ENCODE results near the gene NUP210. TPM values are rescaled to one million over a fixed set of nuclear protein-coding genes. Genes with fewer than 3 reads are reported as not detected.

Gene NUP210
- total RNA-seq, result 1 to 10 TPM; 1.7 to 3.6 (median 2.7) TPM

DNA sequence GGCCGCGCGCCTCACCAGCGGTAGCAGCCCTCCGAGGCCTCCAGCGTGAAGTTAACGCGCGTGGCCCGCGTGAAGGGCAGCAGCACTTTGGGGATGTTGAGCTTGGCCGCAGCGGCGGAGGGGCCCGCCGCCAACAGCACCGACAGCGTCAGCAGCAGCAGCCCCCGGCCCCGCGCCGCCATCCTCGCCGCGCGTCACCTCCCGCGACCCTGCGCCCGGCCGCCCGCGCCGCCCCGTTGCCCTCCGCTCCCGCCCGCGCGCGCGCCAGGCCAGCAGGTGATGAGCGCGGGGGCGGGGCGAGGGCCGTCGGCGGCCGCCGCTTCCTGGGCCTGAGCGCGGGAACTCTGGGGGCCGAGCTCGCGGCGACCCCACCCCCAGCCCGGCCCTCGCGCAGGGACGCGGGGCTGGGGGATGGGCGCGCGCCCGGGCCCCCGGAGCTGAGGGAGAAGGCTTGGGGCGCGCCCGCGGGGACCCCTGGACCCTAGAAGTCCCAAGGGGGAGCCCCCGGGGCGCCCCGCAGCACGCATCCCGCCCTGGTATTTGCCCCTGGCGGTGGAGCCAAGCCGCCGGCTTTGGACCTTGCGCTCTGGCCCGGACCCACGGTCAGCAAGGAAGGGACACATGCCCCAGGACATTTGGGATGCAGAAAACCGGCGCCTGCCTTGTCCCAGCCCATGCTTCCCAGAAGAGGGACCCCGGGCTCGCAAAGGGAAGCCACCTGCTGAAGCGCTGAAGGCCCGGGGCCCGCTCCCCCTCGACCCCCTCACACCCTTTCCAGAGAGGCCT lies at the start of gene NUP210:
NUP210 (minus strand) TSS at position 278 of the 786 bp plus-strand sequence; CDS start at position 182, 96 bp downstream.
- ATAC-seq, result peak; percentile 69 to 79
- peak within 1 kb of the TSS; percentile 58 to 73 (median 68) for H3K27ac ChIP-seq

DNA sequence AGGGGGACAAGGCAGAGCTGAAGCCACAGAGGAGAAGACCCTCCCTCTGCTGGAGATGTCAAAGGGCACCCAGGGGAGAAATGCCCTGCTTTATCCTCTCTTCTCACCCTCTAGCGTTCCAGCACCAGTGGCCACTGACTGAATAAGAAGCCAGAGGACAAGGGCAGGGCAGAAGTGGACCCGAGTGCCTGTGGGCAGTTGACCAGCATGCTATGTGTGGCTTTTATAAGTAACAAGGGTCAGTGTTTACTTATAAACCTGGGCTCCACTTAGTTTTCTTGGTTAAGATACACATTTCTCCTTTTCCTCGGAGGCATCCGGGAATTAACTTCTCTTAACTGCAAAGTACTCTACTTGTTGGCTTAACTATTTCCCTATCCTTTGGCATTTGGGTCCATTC lies 46.7 kb upstream of the NUP210 start:
- Histone ChIP-seq H3K36me3 (no peaks in the 10 kb centered on the region), H3K9me3 (no peaks in the 10 kb centered on the region), H3K4me3 (no peak overlapping the region), H3K27me3 (no peaks in the 10 kb centered on the region), H3K4me1 (peaks cover 18 to 19% of the 10 kb centered on the region in 2 donors), H3K27ac (no peak overlapping the region)
- in situ Hi-C loops (cut with MboI; ENCODE audit: low sequenced_read_pairs in 4 of 4), result loop anchor here in 1 of 4 donors (25.0 kb wide), 1 partner anchor 379 kb away; no protein-coding TSS in a partner anchor
- intact Hi-C loops (cut with DNase I; ENCODE audit: low total_unique reads), result no loop called here
- DNase-seq, result no peak
- TF ChIP-seq POLR2A (IDR thresholded peaks at IDR 0.05), result no peak
- TF ChIP-seq, protein P1, sequence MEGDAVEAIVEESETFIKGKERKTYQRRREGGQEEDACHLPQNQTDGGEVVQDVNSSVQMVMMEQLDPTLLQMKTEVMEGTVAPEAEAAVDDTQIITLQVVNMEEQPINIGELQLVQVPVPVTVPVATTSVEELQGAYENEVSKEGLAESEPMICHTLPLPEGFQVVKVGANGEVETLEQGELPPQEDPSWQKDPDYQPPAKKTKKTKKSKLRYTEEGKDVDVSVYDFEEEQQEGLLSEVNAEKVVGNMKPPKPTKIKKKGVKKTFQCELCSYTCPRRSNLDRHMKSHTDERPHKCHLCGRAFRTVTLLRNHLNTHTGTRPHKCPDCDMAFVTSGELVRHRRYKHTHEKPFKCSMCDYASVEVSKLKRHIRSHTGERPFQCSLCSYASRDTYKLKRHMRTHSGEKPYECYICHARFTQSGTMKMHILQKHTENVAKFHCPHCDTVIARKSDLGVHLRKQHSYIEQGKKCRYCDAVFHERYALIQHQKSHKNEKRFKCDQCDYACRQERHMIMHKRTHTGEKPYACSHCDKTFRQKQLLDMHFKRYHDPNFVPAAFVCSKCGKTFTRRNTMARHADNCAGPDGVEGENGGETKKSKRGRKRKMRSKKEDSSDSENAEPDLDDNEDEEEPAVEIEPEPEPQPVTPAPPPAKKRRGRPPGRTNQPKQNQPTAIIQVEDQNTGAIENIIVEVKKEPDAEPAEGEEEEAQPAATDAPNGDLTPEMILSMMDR (IDR thresholded peaks at IDR 0.05 in 4 of 5, conservative IDR thresholded peaks at IDR 0.05 in 1 of 5), result no peak
- no peak for ATAC-seq

More for the DNA sequence above, at the start of gene NUP210:
- H3K36me3 ChIP-seq, result no peaks in the 10 kb centered on the region
- H3K4me1 ChIP-seq, result peaks cover 0 to 15% of the 10 kb centered on the region in 2 donors
- peak within 1 kb of the TSS; percentile 52 to 58 (median 54) for H3K4me3 ChIP-seq
- peak; percentile 40 to 61 for TF ChIP-seq POLR2A (IDR thresholded peaks at IDR 0.05)
- TF ChIP-seq, protein P1 (IDR thresholded peaks at IDR 0.05 in 4 of 5, conservative IDR thresholded peaks at IDR 0.05 in 1 of 5), result no peak
- no peak for DNase-seq
- intact Hi-C loops (cut with DNase I; ENCODE audit: low total_unique reads) (no loop called here), in situ Hi-C loops (cut with MboI; ENCODE audit: low sequenced_read_pairs in 4 of 4) (no loop called here)
- no peaks in the 10 kb centered on the region for H3K27me3 ChIP-seq
- no peaks in the 10 kb centered on the region for H3K9me3 ChIP-seq

DNA sequence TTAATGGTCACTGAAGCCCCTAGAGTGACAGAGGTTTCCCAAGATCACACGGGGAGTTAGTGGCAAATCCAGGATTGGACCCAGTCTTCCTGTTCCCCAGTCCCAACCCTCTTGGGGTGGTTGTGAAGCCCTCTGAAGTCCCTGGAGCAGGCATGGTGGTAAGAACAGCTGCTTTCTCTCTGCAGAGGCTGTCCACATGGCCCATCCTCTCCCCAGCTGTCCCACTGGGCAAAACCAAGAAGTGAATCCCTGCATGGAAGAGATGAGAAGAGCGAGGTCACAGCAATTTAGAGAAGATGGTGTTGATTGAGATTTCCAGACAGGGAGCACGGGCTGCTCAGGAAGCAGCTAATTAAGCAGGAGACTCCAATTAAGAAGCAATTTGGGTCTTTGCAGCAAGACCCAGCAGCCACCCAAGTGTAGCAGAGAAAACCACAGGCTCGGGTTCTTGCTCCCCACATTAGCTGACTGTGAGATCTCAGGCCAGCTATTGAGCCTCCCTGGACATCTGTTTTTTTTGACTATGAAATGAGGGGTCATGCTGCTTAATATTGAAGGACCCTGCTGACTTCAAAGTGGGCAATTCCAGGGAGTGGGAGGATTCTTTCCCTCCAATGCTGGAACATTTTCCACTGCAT lies 45.2 kb upstream of the NUP210 start:
- Histone ChIP-seq H3K27ac (no peak overlapping the region), H3K36me3 (no peaks in the 10 kb centered on the region), H3K4me3 (no peak overlapping the region), H3K9me3 (no peaks in the 10 kb centered on the region), H3K27me3 (no peaks in the 10 kb centered on the region), H3K4me1 (peaks cover 25 to 28% of the 10 kb centered on the region in 2 donors)
- no peak for DNase-seq
- intact Hi-C loops (cut with DNase I; ENCODE audit: low total_unique reads), result no loop called here
- TF ChIP-seq POLR2A (IDR thresholded peaks at IDR 0.05), result no peak
- TF ChIP-seq, protein P1 (IDR thresholded peaks at IDR 0.05 in 4 of 5, conservative IDR thresholded peaks at IDR 0.05 in 1 of 5), result no peak
- in situ Hi-C loops (cut with MboI; ENCODE audit: low sequenced_read_pairs in 4 of 4), result loop anchor here in 1 of 4 donors (25.0 kb wide), 1 partner anchor 378 kb away; no protein-coding TSS in a partner anchor
- ATAC-seq, result no peak

DNA sequence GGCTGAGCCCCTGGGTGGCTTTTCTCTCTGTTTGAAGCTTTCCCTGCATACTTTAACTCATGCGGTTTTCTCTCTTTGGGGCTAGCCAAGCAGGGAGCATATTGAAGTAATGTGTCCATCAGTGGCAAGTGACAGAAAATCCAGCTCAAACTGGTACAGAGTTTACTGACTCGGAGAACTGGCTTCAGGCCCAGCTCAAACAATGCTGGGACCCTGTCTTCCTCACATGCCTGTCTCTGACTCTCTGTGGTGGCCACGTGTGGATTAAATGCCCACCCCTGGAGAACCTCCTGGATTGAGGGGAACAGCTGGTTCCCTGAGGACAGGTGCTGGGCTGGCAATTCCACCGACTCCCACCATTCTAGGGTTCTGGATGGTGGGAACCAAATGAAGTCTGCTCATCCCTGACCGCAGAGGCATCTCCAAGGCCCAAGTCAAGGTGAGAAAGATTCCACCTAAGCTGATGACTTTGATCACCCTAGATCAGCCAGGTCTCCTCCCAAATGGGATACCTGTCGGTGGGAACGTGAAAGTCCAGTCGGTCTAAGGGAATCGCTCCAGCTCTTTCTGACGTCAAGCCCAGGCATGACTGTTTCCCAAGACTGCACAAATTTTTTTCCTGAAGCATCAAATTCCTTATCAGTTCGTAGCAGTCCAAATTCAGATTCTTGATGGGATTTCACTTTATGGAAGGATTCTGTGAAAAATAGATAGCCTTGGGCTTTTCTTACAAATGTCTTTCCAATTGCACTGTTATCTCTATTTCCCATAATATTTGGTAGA lies 43.7 kb upstream of the NUP210 start:
- DNase-seq (no peak), ATAC-seq (no peak)
- Histone ChIP-seq H3K27me3 (no peaks in the 10 kb centered on the region), H3K9me3 (no peaks in the 10 kb centered on the region), H3K27ac (peak overlapping the region; percentile 70 to 86 (median 82)), H3K36me3 (no peaks in the 10 kb centered on the region), H3K4me1 (peaks cover 25 to 28% of the 10 kb centered on the region in 2 donors), H3K4me3 (no peak overlapping the region)
- TF ChIP-seq, protein P1 (IDR thresholded peaks at IDR 0.05 in 4 of 5, conservative IDR thresholded peaks at IDR 0.05 in 1 of 5), result no peak
- TF ChIP-seq POLR2A (IDR thresholded peaks at IDR 0.05), result no peak
- in situ Hi-C loops (cut with MboI; ENCODE audit: low sequenced_read_pairs in 4 of 4), result loop anchor here in 1 of 4 donors (25.0 kb wide), 1 partner anchor 377 kb away; no protein-coding TSS in a partner anchor
- intact Hi-C loops (cut with DNase I; ENCODE audit: low total_unique reads), result loop anchor here (2.0 to 5.0 kb wide), 2 partner anchors 15 to 132 kb away; no protein-coding TSS in a partner anchor
